Measurements from ENCODE around the gene SMYD3.

The SMYD3 gene

DNA sequence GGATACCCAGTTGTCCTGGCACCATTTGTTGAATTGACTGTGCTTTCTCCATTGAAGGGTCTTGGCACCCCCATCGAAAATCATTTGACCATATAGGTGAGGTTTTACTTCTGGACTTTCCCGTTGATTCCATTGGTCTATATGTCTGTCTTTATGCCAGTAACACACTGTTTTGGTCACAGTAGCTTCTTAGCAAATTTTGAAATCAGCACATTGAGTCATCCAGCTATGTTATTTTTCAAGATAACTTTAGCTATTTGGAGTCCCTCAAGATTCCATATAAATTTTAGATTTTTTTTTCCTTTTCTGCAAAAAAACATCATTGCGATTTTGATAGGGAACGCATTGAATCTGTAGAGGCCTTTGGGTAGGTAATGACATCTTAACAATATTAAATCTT lies 235.6 kb downstream of the SMYD3 start:
- no peaks in the 10 kb centered on the region for H3K36me3 ChIP-seq
- no peaks in the 10 kb centered on the region for H3K9me3 ChIP-seq
- H3K4me1 ChIP-seq = no peaks in the 10 kb centered on the region; the same call in 1 of the 2 replicates
- TF ChIP-seq, protein P1, sequence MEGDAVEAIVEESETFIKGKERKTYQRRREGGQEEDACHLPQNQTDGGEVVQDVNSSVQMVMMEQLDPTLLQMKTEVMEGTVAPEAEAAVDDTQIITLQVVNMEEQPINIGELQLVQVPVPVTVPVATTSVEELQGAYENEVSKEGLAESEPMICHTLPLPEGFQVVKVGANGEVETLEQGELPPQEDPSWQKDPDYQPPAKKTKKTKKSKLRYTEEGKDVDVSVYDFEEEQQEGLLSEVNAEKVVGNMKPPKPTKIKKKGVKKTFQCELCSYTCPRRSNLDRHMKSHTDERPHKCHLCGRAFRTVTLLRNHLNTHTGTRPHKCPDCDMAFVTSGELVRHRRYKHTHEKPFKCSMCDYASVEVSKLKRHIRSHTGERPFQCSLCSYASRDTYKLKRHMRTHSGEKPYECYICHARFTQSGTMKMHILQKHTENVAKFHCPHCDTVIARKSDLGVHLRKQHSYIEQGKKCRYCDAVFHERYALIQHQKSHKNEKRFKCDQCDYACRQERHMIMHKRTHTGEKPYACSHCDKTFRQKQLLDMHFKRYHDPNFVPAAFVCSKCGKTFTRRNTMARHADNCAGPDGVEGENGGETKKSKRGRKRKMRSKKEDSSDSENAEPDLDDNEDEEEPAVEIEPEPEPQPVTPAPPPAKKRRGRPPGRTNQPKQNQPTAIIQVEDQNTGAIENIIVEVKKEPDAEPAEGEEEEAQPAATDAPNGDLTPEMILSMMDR (IDR thresholded peaks at IDR 0.05; ENCODE audit: low read depth, low read length) = no peak
- no peak for DNase-seq
- no peak overlapping the region for H3K4me3 ChIP-seq (ENCODE audit: low read depth, low read length)
- H3K27me3 ChIP-seq = no peaks in the 10 kb centered on the region

DNA sequence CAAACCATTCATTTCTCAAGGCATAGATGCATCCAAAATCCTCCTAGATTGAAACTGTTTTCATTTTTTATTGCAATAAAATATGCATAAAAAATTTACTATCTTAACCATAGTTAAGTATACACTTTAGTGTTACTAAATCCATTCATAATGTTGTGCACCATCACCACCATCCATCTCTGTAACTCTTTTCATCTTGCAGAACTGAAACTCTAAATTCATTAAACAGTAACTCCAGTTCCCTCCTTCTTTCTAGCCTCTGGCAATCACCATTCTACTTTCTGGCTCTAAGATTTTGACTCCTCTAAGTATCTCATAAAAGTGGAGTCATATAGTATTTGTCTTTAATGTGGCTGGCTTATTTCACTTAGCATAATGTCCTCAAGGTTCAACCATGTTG lies 236.8 kb downstream of the SMYD3 start:
- no peaks in the 10 kb centered on the region for H3K27me3 ChIP-seq
- H3K4me1 ChIP-seq = no peaks in the 10 kb centered on the region; the same call in 1 of the 2 replicates
- TF ChIP-seq, protein P1 (IDR thresholded peaks at IDR 0.05; ENCODE audit: low read depth, low read length) = no peak
- H3K4me3 ChIP-seq (ENCODE audit: low read depth, low read length) = no peak overlapping the region
- no peaks in the 10 kb centered on the region for H3K36me3 ChIP-seq
- no peak for DNase-seq
- H3K9me3 ChIP-seq = no peaks in the 10 kb centered on the region

DNA sequence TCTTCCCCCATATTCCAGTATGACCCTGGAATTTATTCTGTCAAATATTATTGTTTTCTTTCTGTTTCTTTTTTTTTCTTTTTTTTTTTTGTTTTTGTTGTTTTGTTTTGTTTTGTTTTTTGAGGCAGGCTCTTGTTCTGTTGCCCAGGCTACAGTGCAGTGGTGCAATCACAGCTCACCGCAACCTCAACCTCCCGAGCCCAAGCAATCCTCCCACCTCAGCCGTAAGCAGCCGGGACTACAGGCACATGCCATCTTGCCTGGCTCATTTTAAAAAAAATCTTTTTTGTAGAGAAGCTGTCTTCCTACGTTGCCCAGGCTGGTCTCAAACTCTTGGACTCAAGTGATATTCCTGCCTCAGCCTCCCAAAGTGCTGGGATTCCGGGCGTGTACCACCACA lies 237.6 kb downstream of the SMYD3 start:
- H3K36me3 ChIP-seq = no peaks in the 10 kb centered on the region
- TF ChIP-seq, protein P1 (IDR thresholded peaks at IDR 0.05; ENCODE audit: low read depth, low read length) = no peak
- H3K4me3 ChIP-seq (ENCODE audit: low read depth, low read length) = no peak overlapping the region
- no peaks in the 10 kb centered on the region; the same call in 1 of the 2 replicates for H3K4me1 ChIP-seq
- H3K27me3 ChIP-seq = no peaks in the 10 kb centered on the region
- no peaks in the 10 kb centered on the region for H3K9me3 ChIP-seq
- no peak for DNase-seq

DNA sequence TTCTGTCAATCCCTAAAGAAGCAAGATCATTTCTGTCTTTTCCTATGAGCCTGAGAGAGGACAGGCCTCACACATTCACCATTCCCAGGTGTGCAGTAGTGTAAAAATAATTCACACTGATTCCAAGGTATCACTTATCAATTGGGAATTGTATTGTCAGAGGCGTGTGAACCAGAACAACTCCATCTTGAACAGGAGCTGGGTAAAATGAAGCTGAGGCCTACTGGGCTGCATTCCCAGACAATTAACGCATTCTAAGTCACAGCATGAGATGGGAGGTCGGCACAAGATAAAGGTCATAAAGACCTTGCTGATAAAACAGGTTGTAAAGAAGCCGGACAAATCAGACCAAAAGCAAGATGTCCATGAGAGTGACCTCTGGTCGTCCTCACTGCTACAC lies 239.2 kb downstream of the SMYD3 start:
- DNase-seq = no peak

DNA sequence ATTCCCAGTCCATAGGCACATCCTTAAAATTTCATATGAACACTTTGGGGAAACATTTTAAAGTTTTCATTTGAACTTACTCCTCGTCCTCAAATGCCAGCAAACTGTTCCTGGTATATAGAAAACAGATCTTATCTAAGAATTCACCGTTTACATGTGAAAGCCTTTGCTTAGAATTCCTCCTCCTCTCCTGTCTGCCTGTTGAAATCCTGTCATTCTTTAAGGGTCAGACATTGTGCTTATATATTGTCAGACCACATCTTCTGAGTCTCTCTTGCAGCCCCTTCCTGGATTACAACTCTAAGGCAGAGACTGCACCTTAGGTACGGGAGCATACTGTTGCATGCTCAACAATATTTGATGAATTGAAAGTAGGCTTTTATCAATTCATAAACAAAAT lies 239.7 kb downstream of the SMYD3 start:
- TF ChIP-seq, protein P1 (IDR thresholded peaks at IDR 0.05; ENCODE audit: low read depth, low read length) = no peak
- Histone ChIP-seq H3K4me3 (ENCODE audit: low read depth, low read length) (no peak overlapping the region), H3K27me3 (no peaks in the 10 kb centered on the region), H3K9me3 (no peaks in the 10 kb centered on the region), H3K4me1 (no peaks in the 10 kb centered on the region), H3K36me3 (no peaks in the 10 kb centered on the region)
- no peak for DNase-seq

More for the DNA sequence above, 239.2 kb downstream of the SMYD3 start:
- H3K36me3 ChIP-seq = no peaks in the 10 kb centered on the region
- TF ChIP-seq, protein P1 (IDR thresholded peaks at IDR 0.05; ENCODE audit: low read depth, low read length) = no peak
- no peaks in the 10 kb centered on the region for H3K27me3 ChIP-seq
- no peaks in the 10 kb centered on the region for H3K9me3 ChIP-seq
- H3K4me3 ChIP-seq (ENCODE audit: low read depth, low read length) = no peak overlapping the region
- H3K4me1 ChIP-seq = no peaks in the 10 kb centered on the region

DNA sequence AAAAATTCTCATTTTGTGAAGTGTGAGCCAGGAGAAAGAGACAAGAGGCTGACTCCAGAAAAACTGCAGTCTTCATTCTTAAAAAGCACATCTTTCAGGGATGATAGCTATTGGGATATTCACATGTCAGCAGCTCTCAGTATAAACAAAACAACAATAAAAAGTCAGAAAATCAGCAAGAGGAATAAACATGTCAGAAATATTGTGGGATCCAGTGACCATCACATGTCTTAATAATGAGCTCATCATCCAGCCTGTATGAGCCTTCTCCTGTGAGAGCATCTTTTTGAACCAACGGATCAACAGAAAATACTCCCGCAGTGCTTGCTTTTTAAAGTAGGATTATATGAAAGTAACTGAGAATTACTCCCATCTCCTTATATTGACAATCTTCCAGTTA lies 241.6 kb downstream of the SMYD3 start:
- H3K9me3 ChIP-seq = no peaks in the 10 kb centered on the region
- no peaks in the 10 kb centered on the region for H3K4me1 ChIP-seq
- H3K27me3 ChIP-seq = no peaks in the 10 kb centered on the region
- DNase-seq = no peak
- no peaks in the 10 kb centered on the region for H3K36me3 ChIP-seq
- TF ChIP-seq, protein P1 (IDR thresholded peaks at IDR 0.05; ENCODE audit: low read depth, low read length) = no peak
- H3K4me3 ChIP-seq (ENCODE audit: low read depth, low read length) = no peak overlapping the region
